WTC11 (cell line): ENCODE results near the gene ABCG4. TPM values are rescaled to one million over a fixed set of nuclear protein-coding genes. Genes with fewer than 3 reads are reported as not detected.

Experiments used
- ATAC-seq: fragments of 200-7000 bp; cut with Tn5 transposase; 2 replicates; pipeline ENCODE4 v1.10.0; 2021; ENCODE audit warnings: mild to moderate bottlenecking, moderate library complexity
- CTCF ChIA-PET: fragments of 300-600 bp; sonication (Branson Sonifier 250); formaldehyde crosslinking; loops from one replicate; lab custom pipeline; 2021; ENCODE audit warnings: antibody characterized with exemption; lab: Charles Lee
- POLR2A ChIA-PET: fragments of 350-600 bp; sonication (Branson Sonifier 250); formaldehyde crosslinking; loops from one replicate; lab custom pipeline; 2021; ENCODE audit warnings: antibody characterized with exemption; lab: Charles Lee
- DNase-seq: peaks from one replicate; pipeline ENCODE4 v3.0.0; 2021; ENCODE audit warnings: low spot score
- H3K27ac Mint-ChIP-seq: 2 replicates; pipeline ENCODE4 v1.8.0; 2021; ENCODE audit warnings: mixed read lengths
- H3K27me3 Mint-ChIP-seq: 2 replicates; pipeline ENCODE4 v1.8.0; 2021; ENCODE audit warnings: low read depth, mild to moderate bottlenecking, moderate library complexity, mixed read lengths
- H3K36me3 Mint-ChIP-seq: 2 replicates; pipeline ENCODE4 v1.8.0; 2021; ENCODE audit warnings: mixed read lengths
- H3K4me1 Mint-ChIP-seq: 2 replicates; pipeline ENCODE4 v1.8.0; 2022; ENCODE audit warnings: mixed read lengths
- H3K4me3 Mint-ChIP-seq: 2 replicates; pipeline ENCODE4 v1.8.0; 2021; ENCODE audit warnings: mild to moderate bottlenecking, moderate library complexity, mixed read lengths
- H3K9me3 Mint-ChIP-seq: 2 replicates; pipeline ENCODE4 v1.8.0; 2021; ENCODE audit warnings: mixed read lengths
- ARID4B ChIP-seq: sonication (generic); formaldehyde crosslinking; IDR thresholded peaks from 2 replicates; pipeline ENCODE4 v1.8.0; 2023; ENCODE audit warnings: missing genetic modification reagents, mild to moderate bottlenecking, borderline replicate concordance
- CDX4 ChIP-seq: fragments of 250-450 bp; sonication (Bioruptor Pico); IDR thresholded peaks from 2 replicates; pipeline ENCODE4 v1.9.0; 2021; ENCODE audit warnings: moderate library complexity, mild to moderate bottlenecking, inconsistent platforms, borderline replicate concordance
- GABPB1 ChIP-seq: sonication (generic); formaldehyde crosslinking; IDR thresholded peaks from 2 replicates; pipeline ENCODE4 v1.8.1; 2023; ENCODE audit warnings: mild to moderate bottlenecking, missing genetic modification reagents
- HMGXB4 ChIP-seq: sonication (generic); formaldehyde crosslinking; IDR thresholded peaks from 2 replicates; pipeline ENCODE4 v1.8.1; 2023; ENCODE audit warnings: mild to moderate bottlenecking, moderate library complexity, missing genetic modification reagents
- ZNF219 ChIP-seq: sonication (generic); formaldehyde crosslinking; IDR thresholded peaks from 2 replicates; pipeline ENCODE4 v1.8.0; 2023; ENCODE audit warnings: missing genetic modification reagents, mild to moderate bottlenecking, borderline replicate concordance
- ZNF281 ChIP-seq: sonication (generic); formaldehyde crosslinking; IDR thresholded peaks from 2 replicates; pipeline ENCODE4 v1.8.0; 2023; ENCODE audit warnings: mild to moderate bottlenecking, missing genetic modification reagents
- ZNF317 ChIP-seq: sonication (generic); formaldehyde crosslinking; IDR thresholded peaks from 2 replicates; pipeline ENCODE4 v1.8.1; 2023; ENCODE audit warnings: low read depth, mild to moderate bottlenecking, moderate library complexity, missing genetic modification reagents, borderline replicate concordance
- total RNA-seq: library from RNA; stranded (reverse); gene quantifications from 3 replicates; pipeline ENCODE4 v1.2.3, GENCODE V29; 2021

ABCG4 gene
- total RNA-seq, 1 experiment from 2014 or later, result 4.4 TPM

- TF ChIP-seq CDX4 (no peak), ZNF317 (0 out of 2 replicates have a peak, but pooled peaks have one; percentile 17), HMGXB4 (CRISPR knock-in tag) (peak; percentile 88)
Observed at GRCh38 chr11:119205574-119206510, 57.0 kb downstream of the ABCG4 start, which contains the start of gene CBL (continued).

GRCh38 chr11:119206511-119207414 is 57.9 kb downstream of the ABCG4 start:
- H3K36me3 Mint-ChIP-seq, result peaks cover 3% of the 10 kb centered on the region; the same call in 1 of the 2 replicates
- H3K27me3 Mint-ChIP-seq, result no peaks in the 10 kb centered on the region
- no peaks in the 10 kb centered on the region for H3K9me3 Mint-ChIP-seq
- peak overlapping the region; percentile 95 for H3K4me3 Mint-ChIP-seq
- H3K4me1 Mint-ChIP-seq, result peaks cover 39% of the 10 kb centered on the region
- ATAC-seq (peak; percentile 43), DNase-seq (peak; percentile 68)
- ChIA-PET CTCF (interaction anchor here (0.6 to 2.8 kb wide), 47 partner anchors 9 to 586 kb away, joined by 3 to 27 read pairs (median 5); partner anchors contain the start of genes ABCG4, C1QTNF5, C2CD2L and DPAGT1), POLR2A (interaction anchor here (0.5 to 1.5 kb wide), 9 partner anchors 9 to 139 kb away, joined by 3 to 5 read pairs (median 4); partner anchors contain the start of genes NLRX1 and VPS11)
- TF ChIP-seq HMGXB4 (CRISPR knock-in tag) (0 out of 2 replicates have a peak, but pooled peaks have one; percentile 13), GABPB1 (no peak), ARID4B (CRISPR knock-in tag) (0 out of 2 replicates have a peak, but pooled peaks have one; percentile 18), ZNF281 (peak; percentile 80), ZNF219 (CRISPR knock-in tag) (peak; percentile 72; the same call in 1 of the 2 replicates)
- peak overlapping the region; percentile 96 for H3K27ac Mint-ChIP-seq
